T1000 (cell line): Measurements from ENCODE around the gene TAS2R10.

Source experiments
- DNase-seq: peaks from one replicate; lab custom pipeline; 2025; ENCODE audit warnings: mixed read lengths; lab: John Stamatoyannopoulos, UW

Gene TAS2R10

GRCh38 chr12:10779103-10779502 is 47.1 kb downstream of the TAS2R10 start:
- no peak for DNase-seq
